ENCODE results near the gene ADAMTSL3. TPM values are rescaled to one million over a fixed set of nuclear protein-coding genes. Genes with fewer than 3 reads are reported as not detected.

The ADAMTSL3 gene
- polyA plus RNA-seq, 1 of the 3 experiments (the other 2 are of a cell fraction) = 0.02 TPM

- Histone ChIP-seq H3K27me3 (ENCODE audit: insufficient read depth) (0 out of 2 replicates have a peak, but pooled peaks cover 4% of the 10 kb centered on the region), H3K4me2 (no peak overlapping the region), H3K9me3 (no peaks in the 10 kb centered on the region), H3K9ac (no peak overlapping the region), H3F3A (replicated peaks; ENCODE audit: insufficient read depth) (no peaks in the 10 kb centered on the region), H3K9me2 (no peaks in the 10 kb centered on the region), H4K20me1 (ENCODE audit: insufficient read depth) (no peaks in the 10 kb centered on the region), H3K36me3 (replicated peaks in 1 of 2; ENCODE audit: control insufficient read depth in 1 of 2, insufficient read depth in 2 of 2, low read length in 1 of 2) (no peaks in the 10 kb centered on the region), H3K79me2 (ENCODE audit: insufficient read depth) (no peaks in the 10 kb centered on the region), H3K27ac (ENCODE audit: low read depth in 2 of 2, low read length in 1 of 2) (no peak overlapping the region), H3K4me3 (ENCODE audit: low read depth in 2 of 2, low read length in 1 of 2) (no peak overlapping the region), H3K4me1 (ENCODE audit: control insufficient read depth in 1 of 2, insufficient read depth in 2 of 2, low read depth in 1 of 2, low read length in 1 of 2) (no peaks in the 10 kb centered on the region), H2AFZ (ENCODE audit: low read depth) (no peak overlapping the region)
- POLR2A ChIA-PET = no interaction called here
- TF ChIP-seq MXI1 (IDR thresholded peaks at IDR 0.05; ENCODE audit: low read depth, low read length) (no peak), TCF12 (IDR thresholded peaks at IDR 0.05) (no peak), PBX3 (IDR thresholded peaks at IDR 0.05) (no peak), ELF1 (IDR thresholded peaks at IDR 0.05) (no peak), JUND (IDR thresholded peaks at IDR 0.05) (no peak), FOXJ3 (CRISPR knock-in tag; IDR thresholded peaks at IDR 0.05) (no peak), SIN3A (IDR thresholded peaks at IDR 0.05; ENCODE audit: borderline replicate concordance, low read depth, low read length) (no peak), FOSL2 (IDR thresholded peaks at IDR 0.05; ENCODE audit: borderline replicate concordance, low read depth) (no peak), RCOR1 (IDR thresholded peaks at IDR 0.05; ENCODE audit: low read length) (no peak), EP300 (IDR thresholded peaks at IDR 0.05; ENCODE audit: borderline replicate concordance in 1 of 2, low read depth in 1 of 2, low read length in 1 of 2) (no peak)
- TF ChIP-seq, protein P1, sequence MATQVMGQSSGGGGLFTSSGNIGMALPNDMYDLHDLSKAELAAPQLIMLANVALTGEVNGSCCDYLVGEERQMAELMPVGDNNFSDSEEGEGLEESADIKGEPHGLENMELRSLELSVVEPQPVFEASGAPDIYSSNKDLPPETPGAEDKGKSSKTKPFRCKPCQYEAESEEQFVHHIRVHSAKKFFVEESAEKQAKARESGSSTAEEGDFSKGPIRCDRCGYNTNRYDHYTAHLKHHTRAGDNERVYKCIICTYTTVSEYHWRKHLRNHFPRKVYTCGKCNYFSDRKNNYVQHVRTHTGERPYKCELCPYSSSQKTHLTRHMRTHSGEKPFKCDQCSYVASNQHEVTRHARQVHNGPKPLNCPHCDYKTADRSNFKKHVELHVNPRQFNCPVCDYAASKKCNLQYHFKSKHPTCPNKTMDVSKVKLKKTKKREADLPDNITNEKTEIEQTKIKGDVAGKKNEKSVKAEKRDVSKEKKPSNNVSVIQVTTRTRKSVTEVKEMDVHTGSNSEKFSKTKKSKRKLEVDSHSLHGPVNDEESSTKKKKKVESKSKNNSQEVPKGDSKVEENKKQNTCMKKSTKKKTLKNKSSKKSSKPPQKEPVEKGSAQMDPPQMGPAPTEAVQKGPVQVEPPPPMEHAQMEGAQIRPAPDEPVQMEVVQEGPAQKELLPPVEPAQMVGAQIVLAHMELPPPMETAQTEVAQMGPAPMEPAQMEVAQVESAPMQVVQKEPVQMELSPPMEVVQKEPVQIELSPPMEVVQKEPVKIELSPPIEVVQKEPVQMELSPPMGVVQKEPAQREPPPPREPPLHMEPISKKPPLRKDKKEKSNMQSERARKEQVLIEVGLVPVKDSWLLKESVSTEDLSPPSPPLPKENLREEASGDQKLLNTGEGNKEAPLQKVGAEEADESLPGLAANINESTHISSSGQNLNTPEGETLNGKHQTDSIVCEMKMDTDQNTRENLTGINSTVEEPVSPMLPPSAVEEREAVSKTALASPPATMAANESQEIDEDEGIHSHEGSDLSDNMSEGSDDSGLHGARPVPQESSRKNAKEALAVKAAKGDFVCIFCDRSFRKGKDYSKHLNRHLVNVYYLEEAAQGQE (IDR thresholded peaks at IDR 0.05; ENCODE audit: low read depth, low read length) = no peak
- TF ChIP-seq, protein P2, sequence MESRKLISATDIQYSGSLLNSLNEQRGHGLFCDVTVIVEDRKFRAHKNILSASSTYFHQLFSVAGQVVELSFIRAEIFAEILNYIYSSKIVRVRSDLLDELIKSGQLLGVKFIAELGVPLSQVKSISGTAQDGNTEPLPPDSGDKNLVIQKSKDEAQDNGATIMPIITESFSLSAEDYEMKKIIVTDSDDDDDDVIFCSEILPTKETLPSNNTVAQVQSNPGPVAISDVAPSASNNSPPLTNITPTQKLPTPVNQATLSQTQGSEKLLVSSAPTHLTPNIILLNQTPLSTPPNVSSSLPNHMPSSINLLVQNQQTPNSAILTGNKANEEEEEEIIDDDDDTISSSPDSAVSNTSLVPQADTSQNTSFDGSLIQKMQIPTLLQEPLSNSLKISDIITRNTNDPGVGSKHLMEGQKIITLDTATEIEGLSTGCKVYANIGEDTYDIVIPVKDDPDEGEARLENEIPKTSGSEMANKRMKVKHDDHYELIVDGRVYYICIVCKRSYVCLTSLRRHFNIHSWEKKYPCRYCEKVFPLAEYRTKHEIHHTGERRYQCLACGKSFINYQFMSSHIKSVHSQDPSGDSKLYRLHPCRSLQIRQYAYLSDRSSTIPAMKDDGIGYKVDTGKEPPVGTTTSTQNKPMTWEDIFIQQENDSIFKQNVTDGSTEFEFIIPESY (IDR thresholded peaks at IDR 0.05; ENCODE audit: borderline replicate concordance, low read depth) = no peak
- CTCF ChIA-PET = interaction anchor here (1.5 kb wide), 1 partner anchor 29 kb away, joined by 3 read pairs; no protein-coding TSS in a partner anchor
- DNase-seq = no peak
- WGBS (ENCODE audit: low lambda C conversion rate) = 10% methylated on average over 5 of the region's 5 CpGs
Observed at GRCh38 chr15:84001037-84001436, 347.1 kb downstream of the ADAMTSL3 start.

Measured in SK-N-SH (cell line).